GM12801 (cell line): ENCODE measurements around the gene AKT2.

Experiments
- CTCF ChIP-seq: IDR thresholded peaks from one replicate; pipeline ENCODE4 v1.5.1; 2011; ENCODE audit warnings: control low read depth; ENCODE audit not compliant: insufficient read length; ENCODE audit errors: extremely low read depth

The AKT2 gene

GRCh38 chr19:40270362-40271089, 14.6 kb downstream of the AKT2 start:
- TF ChIP-seq CTCF, result no peak

- TF ChIP-seq CTCF, result no peak
These were observed 15.8 kb downstream of the AKT2 start for GRCh38 chr19:40269216-40269940.

GRCh38 chr19:40267601-40267997, 17.5 kb downstream of the AKT2 start:
- TF ChIP-seq CTCF, result no peak

GRCh38 chr19:40266912-40267600, 18.1 kb downstream of the AKT2 start:
- no peak for TF ChIP-seq CTCF

GRCh38 chr19:40266119-40266518, 19.0 kb downstream of the AKT2 start:
- no peak for TF ChIP-seq CTCF

- TF ChIP-seq CTCF, result no peak
These were observed 19.4 kb downstream of the AKT2 start for GRCh38 chr19:40265763-40266099.

GRCh38 chr19:40265055-40265762, 19.9 kb downstream of the AKT2 start:
- no peak for TF ChIP-seq CTCF
